HepG2 (cell line): ENCODE measurements around the gene RPL18. TPM values are rescaled to one million over a fixed set of nuclear protein-coding genes. Genes with fewer than 3 reads are reported as not detected.

Experiments
- ELF4 ChIP-seq: sonication (generic); formaldehyde crosslinking; IDR thresholded peaks from 2 replicates; pipeline ENCODE4 v1.5.0; 2020; ENCODE audit warnings: missing genetic modification reagents, mild to moderate bottlenecking, moderate library complexity, borderline replicate concordance
- FOXO1 ChIP-seq: sonication (generic); formaldehyde crosslinking; IDR thresholded peaks from 2 replicates; pipeline ENCODE4 v1.4.0; 2020; ENCODE audit warnings: missing genetic modification reagents
- GPBP1L1 ChIP-seq: sonication (generic); formaldehyde crosslinking; IDR thresholded peaks from 2 replicates; pipeline ENCODE4 v1.5.0; 2020; ENCODE audit warnings: mild to moderate bottlenecking, missing genetic modification reagents
- HNF1A ChIP-seq, 2 experiments: sonication (generic) in 1 of 2; formaldehyde crosslinking in 1 of 2; IDR thresholded peaks; 2 replicates each; pipeline versions ENCODE4 v1.4.0 to v1.6.1; 2016 to 2020; ENCODE audit warnings: borderline replicate concordance in 1 of 2, low read depth in 1 of 2, mild to moderate bottlenecking in 1 of 2, missing genetic modification reagents in 1 of 2
- JARID2 ChIP-seq: sonication (generic); formaldehyde crosslinking; IDR thresholded peaks from 2 replicates; pipeline ENCODE4 v1.8.1; 2023; ENCODE audit warnings: missing genetic modification reagents, inconsistent platforms; ENCODE audit not compliant: insufficient replicate concordance
- LRRFIP1 ChIP-seq: sonication (generic); formaldehyde crosslinking; conservative IDR thresholded peaks from 2 replicates; pipeline ENCODE4 v1.4.0; 2020; ENCODE audit warnings: missing genetic modification reagents
- MXD4 ChIP-seq: IDR thresholded peaks from 2 replicates; pipeline ENCODE4 v1.6.1; 2016; ENCODE audit warnings: mild to moderate bottlenecking, missing biosample characterization, missing genetic modification reagents
- PREB ChIP-seq: sonication (generic); formaldehyde crosslinking; IDR thresholded peaks from 2 replicates; pipeline ENCODE4 v1.4.0; 2020; ENCODE audit warnings: missing genetic modification reagents
- SRY ChIP-seq: sonication (generic); formaldehyde crosslinking; IDR thresholded peaks from 2 replicates; pipeline ENCODE4 v1.8.0; 2022; ENCODE audit warnings: mild to moderate bottlenecking, missing genetic modification reagents
- TBL1XR1 ChIP-seq: fragments of 150-350 bp; IDR thresholded peaks from 2 replicates; pipeline ENCODE4 v1.6.1; 2014; ENCODE audit warnings: borderline replicate concordance, low read length; ENCODE audit not compliant: partially characterized antibody
- THAP7 ChIP-seq: sonication (generic); formaldehyde crosslinking; IDR thresholded peaks from 2 replicates; pipeline ENCODE4 v1.8.1; 2023; ENCODE audit warnings: mild to moderate bottlenecking, missing genetic modification reagents
- ZBTB4 ChIP-seq: sonication (generic); formaldehyde crosslinking; IDR thresholded peaks from 2 replicates; pipeline ENCODE4 v1.4.0; 2020; ENCODE audit warnings: missing genetic modification reagents, mild to moderate bottlenecking, borderline replicate concordance
- ZNF510 ChIP-seq: sonication (generic); formaldehyde crosslinking; IDR thresholded peaks from 2 replicates; pipeline ENCODE4 v1.4.0; 2020; ENCODE audit warnings: low read depth, mild to moderate bottlenecking, missing genetic modification reagents
- polyA plus RNA-seq, 8 experiments: library from polyadenylated mRNA; depleted of rRNA in 3 of 8; stranded (reverse) in 7 of 8; unstranded in 1 of 8; fragments of >200 nt; fragmentation: Illumina TruSeq in 4 of 8; extraction: Trizol in 4 of 8; gene quantifications; 2 replicates each; pipeline versions ENCODE4 v1.2.1 to v1.2.3, GENCODE V29; 2011 to 2016; ENCODE audit warnings: low read depth in 4 of 8, missing spikeins in 1 of 8, mixed read lengths in 1 of 8; ENCODE audit not compliant: insufficient read depth in 1 of 8
- total RNA-seq, 5 experiments: library from RNA; depleted of rRNA; stranded (reverse); fragments of >200 nt; fragmentation: Illumina TruSeq; extraction: Trizol; gene quantifications; 2 replicates each; pipeline ENCODE4 v1.2.3, GENCODE V29; 2016; ENCODE audit warnings: low read depth in 1 of 5

Gene RPL18
- total and polyA plus RNA-seq, 2 of the 13 experiments (the other 11 are each of a cell fraction or from before 2014, with no cell fraction given) = 1,485 to 1,639 TPM

- TF ChIP-seq HNF1A (IDR thresholded peaks at IDR 0.05; ENCODE audit: low read depth) (no peak), HNF1A (CRISPR knock-in tag; IDR thresholded peaks at IDR 0.05; ENCODE audit: borderline replicate concordance) (peak; percentile 59; the same call in 1 of the 2 replicates), MXD4 (CRISPR knock-in tag) (0 out of 2 replicates have a peak, but pooled peaks have one; percentile 30), LRRFIP1 (no peak), GPBP1L1 (CRISPR knock-in tag) (no peak), TBL1XR1 (no peak), ZNF510 (CRISPR knock-in tag) (no peak), THAP7 (no peak), JARID2 (CRISPR knock-in tag) (no peak), ZBTB4 (CRISPR knock-in tag) (no peak), PREB (CRISPR knock-in tag) (no peak), SRY (CRISPR knock-in tag) (no peak), FOXO1 (CRISPR knock-in tag) (peak; percentile 49), ELF4 (CRISPR knock-in tag) (no peak)
Measured at GRCh38 chr19:48634424-48635262, 15.7 kb upstream of the RPL18 start (continued).
